ENCODE results near the gene OGT.
"Not testable (repeated sequence)": the region's sequence is repeated elsewhere in the genome, so short reads cannot be mapped to it uniquely, and the experiment has no call there.

OGT gene

GRCh38 chrX:71550578-71550977 lies 17.7 kb downstream of the OGT start:
- no peak for TF ChIP-seq CTCF (IDR thresholded peaks at IDR 0.05; ENCODE audit: extremely low read depth, missing control alignments)
- no peak for DNase-seq (ENCODE audit: low spot score)

GRCh38 chrX:71556036-71556435 lies 23.1 kb downstream of the OGT start:
- no peak for DNase-seq (ENCODE audit: low spot score)
- no peak for TF ChIP-seq CTCF (IDR thresholded peaks at IDR 0.05; ENCODE audit: extremely low read depth, missing control alignments)

DNA sequence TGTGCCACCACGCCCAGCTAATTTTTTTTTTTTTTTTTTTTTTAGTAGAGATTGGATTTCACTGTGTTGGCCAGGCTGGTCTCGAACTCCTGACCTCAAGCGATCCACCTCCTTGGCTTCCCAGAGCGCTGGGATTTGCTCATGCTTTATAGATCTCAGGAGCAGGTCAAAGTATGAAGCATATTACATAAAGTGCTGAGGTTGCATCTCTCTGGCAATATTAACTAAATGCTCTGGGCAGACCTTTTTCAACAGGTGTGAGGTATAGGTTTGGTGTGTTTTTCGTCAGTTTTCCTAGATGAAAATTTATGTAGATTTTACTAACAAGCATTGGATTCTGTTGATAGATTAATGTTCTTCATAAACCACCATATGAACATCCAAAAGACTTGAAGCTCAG lies 26.0 kb downstream of the OGT start:
- TF ChIP-seq CTCF (IDR thresholded peaks at IDR 0.05; ENCODE audit: extremely low read depth, missing control alignments): no peak
- no peak for DNase-seq (ENCODE audit: low spot score)

GRCh38 chrX:71559773-71560172 lies 26.9 kb downstream of the OGT start:
- DNase-seq (ENCODE audit: low spot score): not testable (repeated sequence)

GRCh38 chrX:71563921-71564320 lies 31.0 kb downstream of the OGT start:
- no peak for DNase-seq (ENCODE audit: low spot score)
- no peak for TF ChIP-seq CTCF (IDR thresholded peaks at IDR 0.05; ENCODE audit: extremely low read depth, missing control alignments)

GRCh38 chrX:71565474-71566041 lies 32.7 kb downstream of the OGT start:
- no peak for DNase-seq (ENCODE audit: low spot score)
- TF ChIP-seq CTCF (IDR thresholded peaks at IDR 0.05; ENCODE audit: extremely low read depth, missing control alignments): no peak

DNA sequence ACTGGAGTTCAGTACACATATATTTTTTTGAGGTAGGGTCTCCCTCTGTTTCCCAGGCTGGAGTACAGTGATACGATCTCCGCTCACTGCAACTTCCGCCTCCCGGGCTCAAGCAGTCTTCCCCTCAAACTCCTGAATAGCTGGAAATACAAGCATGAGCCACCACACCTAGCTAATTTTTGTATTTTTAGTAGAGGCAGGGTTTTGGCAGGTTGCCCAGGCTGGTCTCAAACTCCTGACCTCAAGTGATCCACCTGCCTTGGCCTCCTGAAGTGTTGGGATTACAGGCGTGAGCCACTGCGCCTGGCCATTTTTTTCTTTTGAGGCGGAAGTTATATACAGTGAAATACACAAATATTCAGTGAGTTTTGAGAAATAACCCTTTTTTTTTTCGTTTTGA lies 38.5 kb downstream of the OGT start:
- DNase-seq (ENCODE audit: low spot score): not testable (repeated sequence)

DNA sequence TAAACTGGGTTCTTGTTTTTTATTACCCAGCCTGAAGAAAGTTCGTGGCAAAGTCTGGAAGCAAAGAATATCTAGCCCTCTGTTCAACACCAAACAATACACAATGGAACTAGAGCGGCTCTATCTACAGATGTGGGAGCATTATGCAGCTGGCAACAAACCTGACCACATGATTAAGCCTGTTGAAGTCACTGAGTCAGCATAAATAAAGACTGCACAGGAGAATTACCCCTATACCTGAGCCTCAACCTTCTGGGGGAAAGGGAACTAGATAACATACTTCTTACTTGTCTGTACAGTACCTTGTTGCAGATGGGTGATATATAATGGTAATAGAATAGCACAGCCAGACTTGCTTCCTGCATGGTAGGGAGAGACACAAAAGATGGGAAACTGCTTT lies 40.7 kb downstream of the OGT start:
- no peak for DNase-seq (ENCODE audit: low spot score)
- no peak for TF ChIP-seq CTCF (IDR thresholded peaks at IDR 0.05; ENCODE audit: extremely low read depth, missing control alignments)

- no peak for TF ChIP-seq CTCF (IDR thresholded peaks at IDR 0.05; ENCODE audit: extremely low read depth, missing control alignments)
- no peak for DNase-seq (ENCODE audit: low spot score)
Observed at GRCh38 chrX:71577682-71578081, 44.8 kb downstream of the OGT start.

Data from GM20000 (cell line).